ENCODE data around the gene GABBR2.
"Not testable (repeated sequence)": the region's sequence is repeated elsewhere in the genome, so short reads cannot be mapped to it uniquely, and the experiment has no call there.

Gene GABBR2

DNA sequence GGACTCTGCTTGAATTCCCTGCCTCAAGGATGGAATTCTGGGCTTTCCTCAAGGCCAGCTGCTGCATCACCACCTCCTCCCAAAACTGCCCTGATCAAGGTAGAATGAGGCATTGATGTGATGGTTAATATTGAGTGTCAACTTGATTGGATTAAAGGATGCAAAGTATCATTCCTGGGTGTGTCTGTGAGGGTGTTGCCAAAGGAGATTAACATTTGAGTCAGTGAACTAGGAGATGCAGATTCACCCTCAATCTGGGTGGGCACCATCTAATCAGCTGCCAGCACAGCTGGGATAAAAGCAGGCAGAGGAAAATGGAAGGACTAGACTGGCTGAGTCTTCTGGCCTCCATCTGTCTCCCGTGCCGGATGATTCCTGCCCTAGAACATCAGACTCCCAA is 23.9 kb downstream of the GABBR2 start:
- DNase-seq: not testable (repeated sequence)

GRCh38 chr9:98678244-98678842 is 30.4 kb downstream of the GABBR2 start:
- peak; percentile 3 to 11 for DNase-seq

DNA sequence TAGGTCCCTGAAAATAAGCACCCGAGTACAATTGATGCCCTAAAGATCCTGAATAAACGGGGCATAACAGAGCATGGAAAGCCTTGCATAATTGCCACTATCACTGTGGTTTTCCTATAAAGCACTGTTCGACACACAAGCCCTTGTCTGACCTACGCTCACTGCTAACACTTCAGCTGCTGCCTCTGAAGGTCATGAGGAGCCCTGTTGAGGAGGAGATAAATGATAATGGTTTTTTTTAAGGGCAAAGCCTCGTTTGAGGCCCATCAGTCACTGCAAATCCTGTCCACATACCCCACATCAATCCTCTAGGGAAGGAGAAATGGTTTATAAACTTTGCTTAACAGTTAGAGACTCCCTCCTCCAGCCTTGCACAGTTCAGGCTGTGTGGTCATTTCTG is 35.1 kb downstream of the GABBR2 start:
- no peak for DNase-seq

DNA sequence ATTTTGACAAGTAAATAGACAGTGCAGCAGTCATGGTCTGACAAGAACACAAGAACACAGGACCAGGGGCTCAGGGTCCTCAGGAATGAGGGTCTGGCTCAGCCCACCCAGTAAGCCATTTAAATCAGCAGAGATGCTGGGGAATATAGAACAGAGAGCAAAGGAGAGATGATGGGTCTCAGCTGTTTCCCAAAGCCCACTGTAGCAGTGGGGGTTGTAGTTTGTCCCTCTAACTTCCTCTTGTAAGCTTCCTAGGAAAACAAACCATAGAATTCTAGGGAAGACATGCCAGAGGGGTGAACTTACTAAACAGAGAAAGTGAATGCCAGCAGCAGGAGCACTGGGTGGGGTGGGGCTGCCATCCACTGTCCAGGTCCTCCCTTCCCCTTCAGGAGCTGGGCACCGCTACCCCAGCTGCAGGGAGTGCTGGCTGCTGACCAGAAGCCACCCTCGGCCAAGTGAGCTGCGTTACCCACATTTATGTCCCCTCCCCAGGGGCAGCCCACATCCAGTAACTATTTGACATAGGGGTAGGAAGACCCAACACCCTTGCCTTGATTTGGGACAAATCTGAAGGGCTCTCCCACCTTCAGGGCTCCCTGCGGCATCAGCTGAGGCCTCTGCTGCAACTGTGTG is 41.6 kb downstream of the GABBR2 start:
- DNase-seq: no peak

- no peak for DNase-seq
Measured at GRCh38 chr9:98665501-98665900, 43.2 kb downstream of the GABBR2 start.

DNA sequence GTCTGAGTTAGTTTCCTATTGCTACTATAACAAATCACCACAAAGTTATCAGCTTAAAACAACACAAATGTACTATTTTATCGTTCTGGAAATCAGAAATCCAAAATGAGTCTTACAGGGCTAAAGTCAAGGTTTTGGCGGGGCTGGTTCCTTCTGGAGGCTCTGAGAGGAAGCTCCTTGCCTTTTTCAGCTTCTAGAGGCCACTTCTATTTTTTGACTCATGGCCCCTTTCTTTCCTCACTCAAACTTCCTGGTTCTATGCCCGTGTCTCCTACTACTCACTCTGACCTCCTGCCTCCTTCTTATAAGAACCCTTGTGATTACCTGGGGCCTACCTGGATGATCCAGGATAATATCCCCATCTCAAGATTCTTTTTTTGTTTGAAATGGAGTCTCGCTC is 48.2 kb downstream of the GABBR2 start:
- DNase-seq: peak; percentile 34 to 51

- DNase-seq: no peak
Measured at GRCh38 chr9:98658951-98659351, 49.8 kb downstream of the GABBR2 start.

GRCh38 chr9:98657897-98658296 is 50.8 kb downstream of the GABBR2 start:
- DNase-seq: no peak

DNA sequence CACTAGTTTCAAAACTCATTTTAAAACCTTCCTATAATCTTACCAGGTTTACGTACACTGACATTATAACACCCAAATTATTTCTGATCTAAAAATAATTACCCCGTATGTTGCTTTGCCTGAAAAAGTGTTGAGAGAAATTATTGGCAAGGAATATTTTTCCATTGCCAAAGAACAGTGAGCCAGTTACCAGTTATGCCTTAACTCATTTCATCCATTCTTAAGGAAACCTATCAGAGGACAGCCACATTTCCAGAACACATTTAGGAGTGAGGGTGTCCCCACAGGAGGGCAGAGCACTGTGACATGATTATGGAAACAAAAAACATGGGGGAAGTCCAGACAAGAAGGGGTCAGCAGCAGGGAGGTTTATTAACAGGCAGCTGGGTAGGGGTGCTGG is 52.2 kb downstream of the GABBR2 start:
- DNase-seq: no peak

- DNase-seq: not testable (repeated sequence)
Measured at GRCh38 chr9:98655428-98655827, 53.3 kb downstream of the GABBR2 start.

GRCh38 chr9:98654247-98654646 is 54.5 kb downstream of the GABBR2 start:
- no peak for DNase-seq

DNA sequence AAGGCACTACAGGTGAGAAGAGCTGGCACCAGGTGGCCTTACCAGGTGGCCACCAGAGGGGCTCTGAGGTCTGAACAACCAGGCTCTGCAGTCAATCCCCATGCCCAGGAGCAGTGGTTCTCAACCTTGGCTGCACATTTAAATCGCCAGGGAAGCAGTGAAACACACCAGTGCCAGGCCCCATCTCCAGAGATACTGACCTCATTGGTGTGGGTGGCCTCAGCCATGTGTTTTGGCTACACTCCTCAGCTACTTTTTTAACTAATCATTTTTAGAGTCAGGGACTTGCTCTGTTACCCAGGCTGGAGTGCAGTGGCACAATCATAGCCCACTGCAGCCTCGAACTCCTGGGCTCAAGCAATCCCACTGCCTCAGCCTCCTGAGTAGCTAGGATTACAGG is 56.0 kb downstream of the GABBR2 start:
- DNase-seq: no peak

GRCh38 chr9:98652302-98652701 is 56.4 kb downstream of the GABBR2 start:
- DNase-seq: no peak

GRCh38 chr9:98647236-98647635 is 61.5 kb downstream of the GABBR2 start:
- DNase-seq: no peak

DNA sequence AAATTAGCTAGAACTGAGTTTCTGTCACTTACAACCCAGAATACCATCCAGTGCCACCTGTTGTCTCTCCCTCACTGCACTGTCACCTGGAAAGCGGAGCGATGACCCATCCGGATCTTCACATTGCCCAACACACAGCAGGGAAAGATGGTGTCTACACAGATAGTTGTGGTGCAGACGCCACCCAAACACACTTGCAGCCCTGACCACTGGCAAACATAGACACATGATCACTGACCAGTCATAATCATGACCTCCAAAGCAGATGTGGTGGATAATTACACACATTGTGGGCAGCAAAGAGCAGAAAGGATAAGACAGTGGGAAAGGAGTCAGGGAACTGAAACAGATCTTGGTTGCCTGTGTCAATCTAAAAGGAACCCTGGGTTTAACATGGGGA is 64.7 kb downstream of the GABBR2 start:
- no peak for DNase-seq

GRCh38 chr9:98642661-98643312 is 65.9 kb downstream of the GABBR2 start:
- no peak for DNase-seq

DNA sequence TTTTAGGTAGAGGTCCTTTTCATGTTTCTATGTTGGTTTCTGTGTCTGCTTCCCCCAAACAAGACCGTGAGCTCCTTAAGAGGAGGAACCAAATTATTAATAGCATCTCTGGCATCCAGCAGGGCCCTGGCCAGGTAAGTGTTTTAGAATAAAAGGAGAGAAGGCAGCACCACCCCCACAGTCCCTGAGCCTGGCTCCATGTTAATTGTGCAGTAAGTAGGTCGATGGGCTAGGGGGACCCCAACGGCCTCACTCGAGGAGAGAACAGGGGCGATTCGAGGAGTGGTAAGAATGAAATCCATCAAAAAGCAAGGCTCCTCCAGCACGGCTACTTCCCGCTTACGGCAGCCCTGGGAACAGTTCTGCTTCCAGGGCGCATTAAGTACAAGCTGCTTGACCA is 67.0 kb downstream of the GABBR2 start:
- no peak for DNase-seq

DNA sequence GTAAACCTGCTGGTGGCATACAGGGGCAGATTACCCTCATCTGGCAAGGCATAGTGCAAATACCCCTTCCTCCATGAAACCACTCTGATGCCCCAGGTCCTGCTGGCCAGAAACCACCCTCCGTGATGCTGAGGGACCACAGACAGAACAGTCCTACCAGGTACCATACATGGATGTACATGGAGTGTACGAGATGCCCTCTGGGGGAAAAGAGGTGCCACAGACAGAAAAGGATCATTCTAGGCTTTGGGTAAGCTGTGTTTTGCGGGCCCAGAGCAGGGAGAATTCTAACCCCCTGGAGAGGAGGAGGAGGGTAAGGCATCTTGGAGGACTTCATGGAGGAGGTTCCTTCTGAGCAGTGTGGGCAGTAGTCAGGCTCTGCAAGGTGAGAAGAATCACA is 68.3 kb downstream of the GABBR2 start:
- no peak for DNase-seq

GRCh38 chr9:98639133-98639532 is 69.6 kb downstream of the GABBR2 start:
- DNase-seq: no peak

GRCh38 chr9:98637381-98637780 is 71.4 kb downstream of the GABBR2 start:
- DNase-seq: no peak

DNA sequence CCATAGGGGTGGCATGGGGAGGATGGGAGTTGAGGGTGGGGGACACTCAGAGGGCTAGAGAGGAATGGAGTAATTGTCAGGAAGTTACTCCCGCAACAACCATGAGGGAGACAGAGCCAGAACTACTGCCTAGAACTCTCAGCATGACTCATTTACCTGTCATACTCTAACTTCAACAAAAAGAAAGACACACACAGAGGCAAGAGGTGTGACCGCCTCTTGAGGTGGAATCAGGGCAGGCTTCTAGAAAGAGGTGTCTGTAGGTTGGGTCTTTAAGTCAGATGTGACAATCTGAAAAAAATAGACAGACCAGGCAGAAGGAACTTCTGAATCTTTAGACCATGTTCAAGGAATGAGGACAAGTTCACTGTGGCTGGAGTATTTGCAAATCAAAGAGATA is 73.4 kb downstream of the GABBR2 start:
- no peak for DNase-seq

DNA sequence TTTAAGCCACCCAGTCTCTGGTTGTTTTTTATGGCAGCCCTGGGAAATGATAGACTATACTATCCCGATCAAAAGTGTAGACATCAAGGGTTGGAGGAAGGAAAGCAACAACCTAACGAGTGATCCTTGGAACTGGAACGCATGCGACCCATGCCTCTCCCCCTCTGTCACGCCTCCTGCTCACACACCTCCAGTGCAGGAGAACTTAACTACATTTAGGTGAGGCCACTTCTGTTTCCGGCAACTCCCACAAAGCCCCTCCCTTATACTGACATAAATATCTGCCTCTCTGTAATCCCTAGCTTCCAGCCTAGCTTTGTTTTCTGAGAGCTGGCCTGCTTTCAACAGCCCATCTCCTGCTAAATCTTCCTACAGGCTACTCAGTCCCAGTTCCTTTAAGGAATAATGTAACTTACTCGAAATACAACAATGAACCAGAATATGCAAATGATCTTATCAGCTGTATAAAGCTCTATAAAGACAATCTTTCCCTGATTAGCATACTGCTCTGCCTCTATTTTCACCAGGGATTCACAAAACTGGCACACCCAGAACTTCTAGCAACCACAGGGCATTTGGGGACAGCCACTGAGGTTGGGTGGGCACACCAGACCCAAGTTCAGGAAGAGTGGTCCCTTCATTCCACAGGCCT is 73.9 kb downstream of the GABBR2 start:
- DNase-seq: no peak

GRCh38 chr9:98632839-98633238 is 75.9 kb downstream of the GABBR2 start:
- DNase-seq: no peak

DNA sequence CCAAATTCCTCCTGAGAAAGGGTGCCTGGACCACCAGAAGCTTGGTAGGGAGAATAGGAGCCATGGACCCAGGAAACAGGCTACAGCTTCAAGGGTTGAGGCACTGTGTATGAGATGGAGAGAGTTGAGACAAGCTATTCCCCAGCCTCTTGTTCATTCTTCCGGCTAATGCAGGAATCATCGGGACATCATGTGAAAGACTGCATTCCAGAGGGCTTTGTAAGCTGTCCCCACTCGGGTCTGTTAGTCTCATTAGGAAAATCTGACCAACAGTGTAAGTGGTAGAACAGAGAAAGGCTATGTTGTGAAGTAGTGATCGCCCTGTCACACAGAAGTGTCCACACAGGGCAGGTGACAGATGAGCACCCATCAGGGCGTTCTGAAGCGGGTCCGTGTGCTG is 81.4 kb downstream of the GABBR2 start:
- DNase-seq: no peak

Measured in inflammatory macrophage treated with lipopolysaccharide for 1 hour (primary cell).